ENCODE results near the gene BMPR1A.

- TF ChIP-seq POLR2AphosphoS5 (IDR thresholded peaks at IDR 0.05; ENCODE audit: low read depth, low read length) (no peak), CTCF (IDR thresholded peaks at IDR 0.05) (no peak), TCF7L2 (IDR thresholded peaks at IDR 0.05; ENCODE audit: low read depth, low read length) (no peak), SIN3A (IDR thresholded peaks at IDR 0.05; ENCODE audit: borderline replicate concordance, insufficient read depth, low read depth, low read length) (no peak), REST (IDR thresholded peaks at IDR 0.05; ENCODE audit: insufficient read depth in 1 of 2, low read depth in 2 of 2, low read length in 1 of 2) (no peak)
These were observed 41.6 kb downstream of the BMPR1A start for GRCh38 chr10:86798025-86798424.

Data from Panc1 (cell line).